Subcutaneous adipose tissue (tissue), 4 donors: ENCODE results near the gene PRDM11. TPM values are rescaled to one million over a fixed set of nuclear protein-coding genes. Genes with fewer than 3 reads are reported as not detected.

Experiments used
- total RNA-seq, 4 donors: library from RNA; depleted of rRNA; stranded (reverse); fragments of >200 nt; gene quantifications; one replicate each; pipeline ENCODE4 v1.1.0, GENCODE V29; 2016
- TF ChIP-seq, protein P1 (sequence below): fragments of 450-650 bp; IDR thresholded peaks from one replicate; pipeline ENCODE4 v1.5.1; 2016; ENCODE audit warnings: low read depth, mild to moderate bottlenecking, control low read depth, antibody characterized with exemption, moderate library complexity

The PRDM11 gene
- total RNA-seq, 4 donors from 2014 or later, result 3.9 to 11.3 (median 6.4) TPM

DNA sequence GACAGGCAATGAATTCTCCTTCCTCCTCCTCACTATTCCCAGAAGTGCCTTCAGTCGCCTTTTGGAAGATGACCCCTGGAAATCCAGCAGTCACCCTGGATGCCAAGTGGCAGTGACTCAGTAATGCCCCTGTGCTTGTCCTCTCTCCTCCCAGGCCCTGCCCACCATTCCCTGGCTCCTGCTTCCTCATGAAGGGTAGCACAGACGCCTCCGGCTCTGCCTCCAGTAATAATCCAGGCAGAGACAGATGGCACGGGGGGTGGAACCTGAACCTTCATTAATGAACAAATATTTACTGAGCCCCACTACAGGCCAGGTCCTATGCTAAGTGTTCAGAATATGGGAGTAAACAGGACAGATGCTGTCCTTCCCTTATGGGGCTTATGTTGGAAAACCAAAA is 116.5 kb downstream of the PRDM11 start:
- TF ChIP-seq, protein P1, sequence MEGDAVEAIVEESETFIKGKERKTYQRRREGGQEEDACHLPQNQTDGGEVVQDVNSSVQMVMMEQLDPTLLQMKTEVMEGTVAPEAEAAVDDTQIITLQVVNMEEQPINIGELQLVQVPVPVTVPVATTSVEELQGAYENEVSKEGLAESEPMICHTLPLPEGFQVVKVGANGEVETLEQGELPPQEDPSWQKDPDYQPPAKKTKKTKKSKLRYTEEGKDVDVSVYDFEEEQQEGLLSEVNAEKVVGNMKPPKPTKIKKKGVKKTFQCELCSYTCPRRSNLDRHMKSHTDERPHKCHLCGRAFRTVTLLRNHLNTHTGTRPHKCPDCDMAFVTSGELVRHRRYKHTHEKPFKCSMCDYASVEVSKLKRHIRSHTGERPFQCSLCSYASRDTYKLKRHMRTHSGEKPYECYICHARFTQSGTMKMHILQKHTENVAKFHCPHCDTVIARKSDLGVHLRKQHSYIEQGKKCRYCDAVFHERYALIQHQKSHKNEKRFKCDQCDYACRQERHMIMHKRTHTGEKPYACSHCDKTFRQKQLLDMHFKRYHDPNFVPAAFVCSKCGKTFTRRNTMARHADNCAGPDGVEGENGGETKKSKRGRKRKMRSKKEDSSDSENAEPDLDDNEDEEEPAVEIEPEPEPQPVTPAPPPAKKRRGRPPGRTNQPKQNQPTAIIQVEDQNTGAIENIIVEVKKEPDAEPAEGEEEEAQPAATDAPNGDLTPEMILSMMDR, result no peak

GRCh38 chr11:45263773-45264172 is 117.3 kb downstream of the PRDM11 start:
- TF ChIP-seq, protein P1, result no peak

DNA sequence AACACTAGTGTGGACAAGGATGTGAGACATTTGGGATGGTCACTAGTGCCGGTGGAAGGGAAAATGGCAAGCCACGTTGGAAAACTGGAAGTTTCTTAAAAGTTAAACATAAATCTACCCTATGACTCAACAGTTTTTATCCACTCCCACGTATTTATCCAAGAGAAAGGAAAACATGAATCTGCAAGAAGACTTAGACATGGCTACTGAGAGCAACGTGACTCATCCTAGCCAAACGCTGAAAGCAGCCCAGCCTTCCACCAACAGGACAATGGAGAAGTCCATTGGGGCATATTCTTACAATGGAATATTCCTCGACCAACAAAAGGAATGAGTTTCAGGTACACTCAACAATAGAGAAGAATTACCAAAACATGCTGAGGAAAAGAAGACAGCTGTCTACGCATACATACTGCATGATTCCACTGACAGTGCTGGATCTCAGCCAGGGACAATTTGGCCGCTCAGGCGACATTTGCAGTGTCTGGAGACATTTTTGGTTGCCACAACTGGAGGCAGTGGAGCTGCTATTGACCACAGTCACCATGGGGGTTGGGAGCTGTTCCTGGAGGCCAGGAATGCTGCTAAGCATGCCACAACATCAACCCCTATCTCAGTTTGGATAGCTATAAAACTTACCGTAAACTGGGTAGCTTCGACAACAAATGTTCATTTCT is 118.5 kb downstream of the PRDM11 start:
- TF ChIP-seq, protein P1, result no peak

- TF ChIP-seq, protein P1, result no peak
Measured at GRCh38 chr11:45265969-45266675, 119.7 kb downstream of the PRDM11 start.

GRCh38 chr11:45266676-45267020 is 120.2 kb downstream of the PRDM11 start:
- TF ChIP-seq, protein P1, result no peak

DNA sequence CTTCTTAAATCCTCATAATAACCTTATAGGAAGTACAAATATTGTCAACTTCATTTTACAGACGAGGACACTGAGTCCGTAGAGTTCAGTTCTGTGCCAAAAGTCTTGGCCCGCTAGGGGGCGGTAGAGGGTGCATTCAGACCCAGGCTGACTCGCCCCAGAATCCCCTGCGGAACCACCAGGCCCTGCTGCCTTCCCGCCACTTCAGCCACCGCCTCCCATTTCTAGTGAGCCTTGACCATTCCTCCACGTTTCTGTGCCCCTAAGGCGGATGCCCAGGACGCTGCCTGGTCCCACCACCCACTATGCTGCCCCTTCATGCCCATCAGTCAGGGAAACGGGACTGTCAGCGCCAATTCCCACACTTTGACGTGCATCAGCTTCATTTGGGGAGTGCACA is 120.6 kb downstream of the PRDM11 start:
- TF ChIP-seq, protein P1, result no peak

DNA sequence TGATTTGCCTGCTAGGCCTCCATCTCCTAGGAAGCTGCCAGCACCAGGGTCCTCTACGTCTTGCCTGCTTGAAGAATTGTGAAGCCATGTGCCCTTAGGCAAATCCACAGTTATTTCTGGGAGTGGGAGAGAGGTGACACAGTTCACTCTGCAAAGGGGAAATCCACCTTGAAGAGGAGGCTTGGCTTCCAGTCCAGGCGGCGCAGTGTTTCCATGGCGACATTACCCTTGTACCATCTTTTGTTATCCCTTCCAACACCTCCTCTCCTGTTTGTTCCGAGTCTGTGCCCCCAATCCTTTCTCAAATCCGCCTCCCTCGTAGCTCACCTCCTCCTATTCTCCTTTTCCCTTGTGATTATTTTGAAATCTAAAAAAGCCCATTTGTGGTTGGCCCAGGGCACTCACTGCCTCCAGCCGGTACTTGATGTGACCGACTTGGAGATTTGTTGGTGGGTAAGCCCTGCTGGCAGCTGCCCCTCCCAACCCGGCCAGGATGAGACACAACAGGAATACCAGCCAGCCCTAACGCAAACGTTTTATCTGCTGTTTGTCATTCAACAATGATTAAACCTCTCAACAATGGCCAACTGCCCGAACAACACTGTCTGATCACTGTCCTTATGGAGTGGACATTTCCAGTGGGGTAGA is 121.3 kb downstream of the PRDM11 start:
- TF ChIP-seq, protein P1, result no peak
